ENCODE measurements around the gene UTP14C.
"Not testable (repeated sequence)": the region's sequence is repeated elsewhere in the genome, so short reads cannot be mapped to it uniquely, and the experiment has no call there.

Gene UTP14C, protein sequence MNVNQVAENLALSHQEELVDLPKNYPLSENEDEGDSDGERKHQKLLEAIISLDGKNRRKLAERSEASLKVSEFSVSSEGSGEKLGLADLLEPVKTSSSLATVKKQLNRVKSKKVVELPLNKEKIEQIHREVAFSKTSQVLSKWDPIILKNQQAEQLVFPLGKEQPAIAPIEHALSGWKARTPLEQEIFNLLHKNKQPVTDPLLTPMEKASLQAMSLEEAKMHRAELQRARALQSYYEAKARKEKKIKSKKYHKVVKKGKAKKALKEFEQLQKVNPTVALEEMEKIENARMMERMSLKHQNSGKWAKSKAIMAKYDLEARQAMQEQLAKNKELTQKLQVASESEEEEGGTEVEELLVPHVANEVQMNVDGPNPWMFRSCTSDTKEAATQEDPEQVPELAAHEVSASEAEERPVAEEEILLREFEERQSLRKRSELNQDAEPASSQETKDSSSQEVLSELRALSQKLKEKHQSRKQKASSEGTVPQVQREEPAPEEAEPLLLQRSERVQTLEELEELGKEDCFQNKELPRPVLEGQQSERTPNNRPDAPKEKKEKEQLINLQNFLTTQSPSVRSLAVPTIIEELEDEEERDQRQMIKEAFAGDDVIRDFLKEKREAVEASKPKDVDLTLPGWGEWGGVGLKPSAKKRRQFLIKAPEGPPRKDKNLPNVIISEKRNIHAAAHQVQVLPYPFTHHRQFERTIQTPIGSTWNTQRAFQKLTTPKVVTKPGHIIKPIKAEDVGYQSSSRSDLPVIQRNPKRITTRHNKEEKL

DNA sequence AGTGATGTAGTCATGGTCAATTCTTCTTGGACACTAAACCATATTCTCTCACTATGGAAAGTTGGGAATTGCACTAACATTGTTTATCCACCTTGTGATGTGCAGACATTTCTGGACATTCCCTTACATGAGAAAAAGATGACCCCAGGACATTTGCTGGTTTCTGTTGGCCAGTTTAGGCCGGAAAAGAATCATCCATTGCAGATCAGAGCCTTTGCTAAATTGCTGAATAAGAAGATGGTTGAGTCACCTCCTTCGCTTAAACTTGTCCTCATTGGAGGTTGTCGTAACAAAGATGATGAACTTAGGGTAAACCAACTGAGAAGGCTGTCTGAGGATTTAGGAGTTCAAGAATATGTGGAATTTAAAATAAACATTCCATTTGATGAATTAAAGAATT lies at the start of gene UTP14C:
UTP14C (plus strand) TSS at position 211 of the 400 bp plus-strand sequence. CDS start 4,114 bp downstream, outside the sequence.
- Histone ChIP-seq H3K9me3 (ENCODE audit: low read depth, low read length) (no peaks in the 10 kb centered on the region), H3K27ac (no peak within 1 kb of the TSS), H3K9ac (ENCODE audit: insufficient read length) (no peak within 1 kb of the TSS), H3K4me3 (no peak within 1 kb of the TSS), H3K36me3 (ENCODE audit: insufficient read depth, low read length) (peaks cover 83% of the 10 kb centered on the region)
- no peak for DNase-seq (ENCODE audit: low read depth, low spot score)
- TF ChIP-seq EZH2 (IDR thresholded peaks at IDR 0.05) (no peak), FOXP2 (optimal IDR thresholded peaks at IDR 0.05; ENCODE audit: control extremely low read depth, extremely low read length, insufficient read depth) (no peak), POLR2AphosphoS5 (IDR thresholded peaks at IDR 0.05; ENCODE audit: borderline replicate concordance, low read depth, low read length) (no peak)

DNA sequence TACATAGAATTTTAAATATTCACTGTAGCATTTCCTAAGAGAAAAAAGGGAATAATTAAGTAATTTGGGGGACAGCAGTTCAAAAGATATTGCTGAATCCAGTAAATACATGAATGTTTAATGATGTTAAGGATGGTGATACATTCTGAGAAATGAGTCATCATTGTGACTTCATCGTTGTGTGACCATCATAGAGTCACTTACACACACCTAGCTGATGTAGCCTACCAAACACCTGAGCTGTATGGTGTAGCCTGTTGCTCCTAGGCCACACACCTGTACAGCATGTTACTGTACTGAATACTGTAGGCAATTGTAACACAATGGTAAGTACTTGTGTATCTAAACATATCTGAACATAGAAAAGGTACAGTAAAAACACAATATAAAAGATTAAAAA lies 48.1 kb upstream of the UTP14C start:
- H3K27ac ChIP-seq = no peak overlapping the region
- DNase-seq (ENCODE audit: low read depth, low spot score) = no peak
- no peaks in the 10 kb centered on the region; the same call in 1 of the 2 replicates for H3K9me3 ChIP-seq (ENCODE audit: low read depth, low read length)
- H3K9ac ChIP-seq (ENCODE audit: insufficient read length) = no peak overlapping the region
- H3K36me3 ChIP-seq (ENCODE audit: insufficient read depth, low read length) = no peaks in the 10 kb centered on the region
- no peak for TF ChIP-seq FOXP2 (optimal IDR thresholded peaks at IDR 0.05; ENCODE audit: control extremely low read depth, extremely low read length, insufficient read depth)
- no peak for TF ChIP-seq EZH2 (IDR thresholded peaks at IDR 0.05)
- no peak for TF ChIP-seq POLR2AphosphoS5 (IDR thresholded peaks at IDR 0.05; ENCODE audit: borderline replicate concordance, low read depth, low read length)
- no peak overlapping the region for H3K4me3 ChIP-seq

DNA sequence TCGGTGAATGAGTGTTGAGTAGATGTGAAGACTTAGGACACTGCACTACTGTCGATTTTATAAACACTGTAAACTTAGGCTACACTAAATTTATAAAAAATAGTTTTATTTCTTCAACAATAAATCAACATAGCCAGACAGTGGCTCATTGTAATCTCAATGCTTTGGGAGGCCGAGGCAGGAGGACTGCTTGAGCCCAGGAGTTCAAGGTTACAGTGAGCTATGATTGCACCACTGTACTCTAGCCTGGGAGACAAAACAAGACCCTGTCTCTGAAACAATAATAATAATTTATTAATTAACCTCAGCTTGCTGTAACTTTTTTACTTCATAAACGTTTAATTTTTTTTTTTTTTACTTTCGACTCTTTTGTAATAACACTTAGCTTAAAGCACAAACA lies 47.6 kb upstream of the UTP14C start:
- Histone ChIP-seq H3K4me3 (no peak overlapping the region), H3K36me3 (ENCODE audit: insufficient read depth, low read length) (no peaks in the 10 kb centered on the region), H3K27ac (no peak overlapping the region), H3K9me3 (ENCODE audit: low read depth, low read length) (no peaks in the 10 kb centered on the region; the same call in 1 of the 2 replicates), H3K9ac (ENCODE audit: insufficient read length) (no peak overlapping the region)
- DNase-seq (ENCODE audit: low read depth, low spot score) = no peak
- TF ChIP-seq POLR2AphosphoS5 (IDR thresholded peaks at IDR 0.05; ENCODE audit: borderline replicate concordance, low read depth, low read length) (no peak), EZH2 (IDR thresholded peaks at IDR 0.05) (no peak), FOXP2 (optimal IDR thresholded peaks at IDR 0.05; ENCODE audit: control extremely low read depth, extremely low read length, insufficient read depth) (no peak)

DNA sequence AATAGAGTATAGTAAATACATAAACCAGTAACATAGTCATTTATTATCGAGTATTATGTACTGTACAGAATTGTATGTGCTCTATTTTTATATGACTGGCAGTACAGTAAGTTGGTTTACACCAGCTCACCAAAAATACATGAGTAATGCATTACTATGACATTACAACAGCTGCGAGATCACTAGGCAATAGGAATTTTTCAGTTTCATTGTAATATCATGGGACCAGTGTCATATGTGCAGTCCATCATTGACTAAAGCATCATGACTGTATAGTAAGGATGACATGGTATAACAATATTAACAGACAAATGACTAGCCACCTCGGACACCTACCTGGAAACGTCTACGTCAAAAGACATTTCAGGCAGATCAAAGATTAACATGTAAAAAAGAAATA lies 46.9 kb upstream of the UTP14C start:
- Histone ChIP-seq H3K27ac (no peak overlapping the region), H3K4me3 (no peak overlapping the region), H3K36me3 (ENCODE audit: insufficient read depth, low read length) (no peaks in the 10 kb centered on the region), H3K9me3 (ENCODE audit: low read depth, low read length) (no peaks in the 10 kb centered on the region; the same call in 1 of the 2 replicates), H3K9ac (ENCODE audit: insufficient read length) (no peak overlapping the region)
- DNase-seq (ENCODE audit: low read depth, low spot score) = no peak
- TF ChIP-seq EZH2 (IDR thresholded peaks at IDR 0.05) = no peak
- TF ChIP-seq FOXP2 (optimal IDR thresholded peaks at IDR 0.05; ENCODE audit: control extremely low read depth, extremely low read length, insufficient read depth) = no peak
- no peak for TF ChIP-seq POLR2AphosphoS5 (IDR thresholded peaks at IDR 0.05; ENCODE audit: borderline replicate concordance, low read depth, low read length)

DNA sequence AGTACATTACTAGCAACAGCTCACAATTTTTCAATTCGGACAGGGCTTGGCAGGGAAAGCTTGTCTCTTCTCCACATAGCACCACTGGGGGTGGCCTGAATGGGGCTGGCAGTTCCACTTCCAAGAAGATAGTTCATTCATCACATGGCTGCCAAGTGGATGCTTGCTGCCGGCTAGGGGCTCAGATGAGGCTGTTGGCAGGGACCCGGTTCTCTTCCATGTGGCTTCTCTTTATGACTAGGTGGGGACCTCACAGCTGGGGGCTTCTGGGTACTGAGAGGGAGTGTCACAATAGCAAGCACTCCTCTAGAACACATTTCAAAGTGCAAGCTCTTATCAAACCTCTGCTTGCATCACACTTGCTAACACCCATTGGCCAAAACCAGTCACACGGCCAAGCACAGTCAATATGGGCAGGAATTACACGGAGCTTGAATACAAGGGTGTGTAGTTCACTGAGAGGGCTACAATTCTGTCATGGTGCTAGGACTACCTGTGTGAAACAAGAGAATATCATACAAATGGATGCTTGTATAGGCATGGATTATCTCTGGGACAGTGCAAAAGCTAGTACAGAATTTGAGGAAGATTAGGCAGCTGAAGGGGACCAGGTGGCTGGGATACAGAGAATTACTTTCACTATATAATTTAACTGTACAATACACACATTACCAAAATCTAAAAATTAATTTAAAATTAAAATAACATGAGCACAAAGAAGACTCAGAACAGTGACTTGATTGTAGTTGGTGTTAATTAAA lies 45.5 kb upstream of the UTP14C start:
- H3K27ac ChIP-seq = no peak overlapping the region
- no peaks in the 10 kb centered on the region; the same call in 1 of the 2 replicates for H3K9me3 ChIP-seq (ENCODE audit: low read depth, low read length)
- H3K4me3 ChIP-seq = no peak overlapping the region
- H3K9ac ChIP-seq (ENCODE audit: insufficient read length) = no peak overlapping the region
- no peak for DNase-seq (ENCODE audit: low read depth, low spot score)
- no peak for TF ChIP-seq POLR2AphosphoS5 (IDR thresholded peaks at IDR 0.05; ENCODE audit: borderline replicate concordance, low read depth, low read length)
- no peak for TF ChIP-seq FOXP2 (optimal IDR thresholded peaks at IDR 0.05; ENCODE audit: control extremely low read depth, extremely low read length, insufficient read depth)
- no peak for TF ChIP-seq EZH2 (IDR thresholded peaks at IDR 0.05)
- no peaks in the 10 kb centered on the region for H3K36me3 ChIP-seq (ENCODE audit: insufficient read depth, low read length)

DNA sequence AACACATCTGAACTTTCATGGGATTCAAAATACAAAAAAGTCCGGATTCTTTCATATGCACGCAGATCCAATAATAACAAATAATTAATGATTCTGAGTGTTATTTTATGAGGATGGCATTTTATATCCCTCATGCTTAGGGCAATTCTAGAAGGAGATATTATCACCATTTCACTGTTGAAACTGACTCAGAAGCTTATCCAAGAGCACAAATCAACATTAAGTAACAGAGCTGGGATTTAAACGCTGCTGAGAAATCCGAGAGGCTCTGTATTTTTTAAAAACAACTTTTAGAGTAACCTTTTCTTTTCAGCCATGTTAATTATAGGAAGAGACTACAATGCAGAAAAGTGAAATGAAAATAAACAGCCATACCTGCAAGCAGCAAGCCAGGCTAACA lies 43.6 kb upstream of the UTP14C start:
- no peak for DNase-seq (ENCODE audit: low read depth, low spot score)
- TF ChIP-seq POLR2AphosphoS5 (IDR thresholded peaks at IDR 0.05; ENCODE audit: borderline replicate concordance, low read depth, low read length) (no peak), FOXP2 (optimal IDR thresholded peaks at IDR 0.05; ENCODE audit: control extremely low read depth, extremely low read length, insufficient read depth) (no peak), EZH2 (IDR thresholded peaks at IDR 0.05) (no peak)
- Histone ChIP-seq H3K9me3 (ENCODE audit: low read depth, low read length) (no peaks in the 10 kb centered on the region; the same call in 1 of the 2 replicates), H3K9ac (ENCODE audit: insufficient read length) (no peak overlapping the region), H3K36me3 (ENCODE audit: insufficient read depth, low read length) (no peaks in the 10 kb centered on the region), H3K27ac (no peak overlapping the region), H3K4me3 (no peak overlapping the region)

DNA sequence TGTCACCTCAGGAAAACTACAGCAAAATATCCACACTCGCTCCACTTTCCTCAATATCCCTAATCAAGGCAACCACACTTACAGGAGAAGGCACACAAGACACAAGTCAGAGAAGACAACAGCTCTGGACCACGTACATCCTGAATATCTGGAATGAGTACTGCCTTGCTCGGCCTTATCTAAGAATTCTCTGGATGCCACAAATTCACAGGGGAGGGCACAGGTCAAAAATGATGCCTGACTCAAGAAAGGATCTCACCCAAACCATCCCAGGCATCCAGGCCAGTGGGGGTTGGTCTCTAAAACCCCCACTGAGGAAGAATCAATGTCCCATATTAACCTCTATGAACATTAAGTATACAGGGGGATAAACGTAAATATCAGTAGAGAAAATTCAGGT lies 43.1 kb upstream of the UTP14C start:
- Histone ChIP-seq H3K9ac (ENCODE audit: insufficient read length) (no peak overlapping the region), H3K27ac (no peak overlapping the region), H3K9me3 (ENCODE audit: low read depth, low read length) (no peaks in the 10 kb centered on the region; the same call in 1 of the 2 replicates), H3K4me3 (no peak overlapping the region), H3K36me3 (ENCODE audit: insufficient read depth, low read length) (no peaks in the 10 kb centered on the region)
- no peak for DNase-seq (ENCODE audit: low read depth, low spot score)
- TF ChIP-seq POLR2AphosphoS5 (IDR thresholded peaks at IDR 0.05; ENCODE audit: borderline replicate concordance, low read depth, low read length) (no peak), FOXP2 (optimal IDR thresholded peaks at IDR 0.05; ENCODE audit: control extremely low read depth, extremely low read length, insufficient read depth) (no peak), EZH2 (IDR thresholded peaks at IDR 0.05) (no peak)

DNA sequence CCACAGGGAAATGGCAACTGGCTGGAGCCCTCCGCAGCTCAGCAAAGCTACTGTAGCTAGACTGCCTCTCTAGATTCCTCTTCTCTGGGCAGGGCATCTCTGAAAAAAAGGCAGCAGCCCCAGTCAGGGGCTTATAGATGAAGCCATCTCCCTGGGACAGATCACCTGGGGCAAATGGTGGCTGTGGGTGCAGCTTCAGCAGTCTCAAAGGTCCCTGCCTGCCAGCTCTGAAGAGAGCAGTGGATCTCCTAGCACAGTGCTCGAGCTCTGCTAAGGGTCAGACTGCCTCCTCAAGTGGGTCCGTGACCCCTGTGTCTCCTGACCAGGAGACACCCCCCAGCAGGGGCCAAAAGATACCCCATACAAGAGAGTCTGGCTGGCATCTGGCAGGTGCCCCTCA lies 41.2 kb upstream of the UTP14C start:
- not testable (repeated sequence) for H3K4me3 ChIP-seq; H3K36me3 ChIP-seq (ENCODE audit: insufficient read depth, low read length); H3K27ac ChIP-seq; H3K9me3 ChIP-seq (ENCODE audit: low read depth, low read length); DNase-seq (ENCODE audit: low read depth, low spot score); H3K9ac ChIP-seq (ENCODE audit: insufficient read length)

DNA sequence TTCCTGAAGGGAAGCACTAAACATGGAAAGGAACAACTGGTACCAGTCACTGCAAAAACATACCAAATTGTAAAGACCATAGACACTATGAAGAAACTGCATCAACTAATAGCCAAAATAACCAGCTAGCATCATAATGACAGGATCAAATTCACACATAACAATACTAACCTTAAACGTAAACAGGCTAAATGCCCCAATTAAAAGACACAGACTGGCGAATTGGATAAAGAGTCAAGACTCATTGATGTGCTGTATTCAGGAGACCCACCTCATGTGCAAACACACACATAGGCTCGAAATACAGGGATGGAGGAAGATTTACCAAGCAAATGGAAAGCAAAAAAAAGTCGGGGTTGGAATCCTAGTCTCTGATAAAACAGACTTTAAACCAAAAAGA lies 39.6 kb upstream of the UTP14C start:
- H3K27ac ChIP-seq; H3K9me3 ChIP-seq (ENCODE audit: low read depth, low read length); DNase-seq (ENCODE audit: low read depth, low spot score); H3K4me3 ChIP-seq; H3K36me3 ChIP-seq (ENCODE audit: insufficient read depth, low read length); H3K9ac ChIP-seq (ENCODE audit: insufficient read length): not testable (repeated sequence)

Measured in SK-N-MC (cell line).